NCI-H187 (cell line): ENCODE results near the gene NOP14.

Experiments used
- DNase-seq, 2 experiments: peaks; one replicate each; lab custom pipeline; 2025; lab: John Stamatoyannopoulos, UW

The NOP14 gene

GRCh38 chr4:2914256-2915126 is 48.7 kb downstream of the NOP14 start:
- no peak for DNase-seq

DNA sequence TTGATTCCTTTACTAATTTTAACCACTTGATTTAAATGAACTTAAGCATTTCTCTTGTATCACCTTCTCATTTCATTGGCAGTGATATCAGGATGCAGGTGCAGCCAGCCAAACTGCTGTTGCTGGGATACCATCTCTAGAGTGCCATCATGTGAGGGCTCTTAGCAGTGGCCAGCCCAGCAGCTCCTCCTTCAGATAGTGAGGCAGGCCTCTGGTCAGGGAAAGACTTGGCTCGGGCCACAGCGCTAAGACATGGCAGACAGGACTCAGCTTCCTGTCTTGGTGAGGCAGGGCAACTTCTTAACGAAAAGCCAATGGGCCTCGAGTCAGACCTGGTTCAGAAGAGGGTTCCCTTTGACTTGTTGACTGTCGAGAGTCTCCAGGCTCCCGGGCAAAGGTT is 50.0 kb downstream of the NOP14 start:
- peak in 1 of 2 experiments; percentile 52 for DNase-seq

GRCh38 chr4:2911868-2912267 is 51.3 kb downstream of the NOP14 start:
- no peak for DNase-seq

DNA sequence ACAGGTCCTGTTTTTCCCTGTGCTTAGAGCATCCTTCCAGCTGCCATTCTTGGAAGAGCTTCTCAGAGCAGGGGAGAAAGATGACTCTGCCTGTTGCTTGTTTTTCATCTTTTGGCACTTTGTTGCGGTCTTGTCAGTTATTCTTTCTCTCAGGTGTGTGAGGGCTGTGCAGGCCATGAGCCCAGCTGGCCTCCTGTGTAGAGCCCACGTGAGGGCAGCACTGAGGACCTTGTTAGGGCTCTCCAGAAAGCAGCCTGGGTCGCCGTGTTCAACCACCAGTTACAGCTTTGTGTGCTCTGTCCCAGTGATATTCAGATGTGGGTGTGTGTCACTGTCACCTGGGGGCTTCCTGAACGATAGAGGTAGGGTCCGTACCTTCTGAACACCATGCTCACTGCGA is 52.8 kb downstream of the NOP14 start:
- no peak for DNase-seq

- no peak for DNase-seq
These were observed 53.6 kb downstream of the NOP14 start for GRCh38 chr4:2909583-2909982.

GRCh38 chr4:2908686-2909085 is 54.5 kb downstream of the NOP14 start:
- DNase-seq = no peak

DNA sequence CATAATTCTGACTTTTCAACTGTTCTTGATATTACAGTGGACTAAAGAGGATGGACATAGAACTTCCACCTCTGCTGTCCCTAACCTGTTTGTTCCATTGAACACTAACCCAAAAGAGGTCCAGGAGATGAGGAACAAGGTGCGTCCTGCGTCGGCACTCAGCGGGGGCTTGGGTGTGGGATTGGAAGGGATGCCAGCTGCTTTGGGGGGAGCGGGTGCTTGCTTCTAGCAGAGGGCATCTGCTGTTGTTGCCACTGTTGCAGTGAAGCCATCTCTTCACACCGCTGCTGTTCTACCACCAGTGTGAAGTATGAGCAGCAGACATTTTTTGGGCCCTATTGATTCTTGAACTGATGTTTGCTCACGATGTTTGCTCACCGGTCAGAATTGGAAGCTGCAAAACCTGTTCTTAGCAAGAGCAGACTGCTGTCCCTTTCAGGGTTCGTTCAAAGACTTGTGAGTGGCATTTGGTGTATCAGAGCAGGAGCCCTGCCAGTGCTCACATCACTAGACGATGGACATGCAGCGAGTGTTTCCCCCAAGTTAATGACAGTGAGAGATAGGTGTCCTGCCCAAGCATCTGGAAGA is 55.4 kb downstream of the NOP14 start:
- DNase-seq = no peak

DNA sequence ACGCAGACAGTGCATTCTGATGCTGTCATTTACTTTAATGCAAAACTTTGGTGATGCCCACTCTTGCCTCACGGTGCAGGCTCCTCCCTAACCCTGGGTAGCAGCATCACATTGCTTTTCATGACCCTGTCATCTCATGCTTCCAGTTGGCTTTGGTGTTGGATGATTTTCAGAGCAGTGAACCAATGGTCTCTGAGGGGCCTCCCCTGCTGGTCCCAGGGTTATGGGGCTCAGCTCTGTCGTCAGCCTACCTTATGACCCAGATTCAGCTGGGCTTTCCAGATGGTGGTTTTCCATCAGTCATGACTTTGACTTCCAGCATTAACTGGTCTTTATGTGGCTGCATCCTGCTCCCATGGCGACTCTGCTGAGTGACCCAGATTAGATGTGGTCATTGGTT is 56.0 kb downstream of the NOP14 start:
- DNase-seq = no peak

DNA sequence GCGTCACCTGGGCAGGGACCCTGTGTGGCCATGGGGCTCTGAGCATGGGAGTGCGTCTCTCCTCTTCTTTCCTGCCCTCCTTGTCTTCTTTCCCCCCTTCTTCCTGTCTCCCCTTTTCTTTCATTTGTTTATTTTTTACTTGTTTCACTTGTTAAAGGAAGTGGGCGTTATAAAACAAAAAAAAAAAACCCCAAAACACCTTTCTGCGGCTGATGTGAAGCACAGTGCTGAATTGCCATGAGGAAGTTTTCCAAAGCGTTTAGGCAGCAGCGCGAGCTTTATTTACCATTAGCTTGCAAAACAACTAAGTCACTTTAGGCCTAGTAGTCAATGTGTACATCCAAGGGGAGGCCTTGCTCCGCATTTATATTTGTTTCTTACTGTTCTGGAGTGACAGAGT is 57.0 kb downstream of the NOP14 start:
- DNase-seq = no peak

GRCh38 chr4:2905544-2905943 is 57.7 kb downstream of the NOP14 start:
- no peak for DNase-seq

DNA sequence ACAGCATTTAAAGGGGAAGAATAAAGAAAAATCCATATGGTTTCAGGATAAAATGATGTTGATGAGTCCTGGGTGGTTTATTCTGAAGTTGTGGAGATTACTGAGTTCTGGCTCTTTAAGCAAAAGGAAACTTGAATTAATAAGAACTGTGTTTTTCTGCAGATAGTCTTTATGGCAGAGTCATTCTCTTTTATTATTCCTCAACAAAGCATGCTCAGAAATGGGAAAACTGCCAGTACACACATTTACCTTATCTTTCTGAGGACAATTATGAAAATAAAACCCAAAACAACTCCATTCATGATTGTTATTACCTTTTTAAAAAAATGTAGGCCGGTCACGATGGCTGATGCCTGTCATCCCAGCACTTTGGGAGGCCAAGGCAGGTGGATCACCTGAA is 61.1 kb downstream of the NOP14 start:
- DNase-seq = no peak

DNA sequence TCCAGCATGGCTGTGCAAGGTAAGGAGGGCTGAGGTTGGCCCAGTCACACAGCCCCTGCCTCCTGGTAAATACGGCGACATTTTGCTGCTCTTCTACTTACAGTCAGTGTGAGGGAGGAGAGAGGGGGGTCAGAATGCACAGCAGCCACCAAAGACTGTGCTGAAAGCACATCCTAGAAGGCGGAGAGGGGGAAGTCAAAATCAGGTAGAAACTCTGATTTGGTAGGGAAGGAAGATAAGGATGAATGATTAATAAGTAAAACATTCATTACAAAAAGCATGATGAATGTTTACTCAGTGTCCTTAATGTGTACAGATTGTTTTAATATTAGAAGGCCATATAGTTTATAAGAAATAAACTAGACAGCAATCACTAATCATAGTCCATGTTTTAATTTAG is 62.0 kb downstream of the NOP14 start:
- no peak for DNase-seq

DNA sequence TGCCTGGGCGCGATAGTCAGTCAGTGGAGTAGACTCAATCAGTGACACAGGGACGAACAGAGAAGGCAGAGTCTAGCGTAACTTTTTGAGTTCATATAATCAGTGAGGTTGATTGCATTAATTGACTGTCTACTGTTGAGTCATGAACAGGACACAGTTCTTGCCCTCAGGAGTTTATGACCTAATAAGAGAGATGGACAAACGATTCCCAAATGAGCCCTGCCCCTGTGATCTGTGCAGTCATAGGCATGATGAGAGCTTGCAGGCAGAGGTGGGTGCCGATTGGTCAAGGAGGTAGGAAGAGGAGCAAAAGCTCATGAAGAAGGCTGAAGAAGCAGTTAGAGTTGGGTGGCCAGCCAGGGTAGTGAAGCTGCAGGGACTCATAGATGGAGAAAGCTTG is 62.5 kb downstream of the NOP14 start:
- DNase-seq = no peak

DNA sequence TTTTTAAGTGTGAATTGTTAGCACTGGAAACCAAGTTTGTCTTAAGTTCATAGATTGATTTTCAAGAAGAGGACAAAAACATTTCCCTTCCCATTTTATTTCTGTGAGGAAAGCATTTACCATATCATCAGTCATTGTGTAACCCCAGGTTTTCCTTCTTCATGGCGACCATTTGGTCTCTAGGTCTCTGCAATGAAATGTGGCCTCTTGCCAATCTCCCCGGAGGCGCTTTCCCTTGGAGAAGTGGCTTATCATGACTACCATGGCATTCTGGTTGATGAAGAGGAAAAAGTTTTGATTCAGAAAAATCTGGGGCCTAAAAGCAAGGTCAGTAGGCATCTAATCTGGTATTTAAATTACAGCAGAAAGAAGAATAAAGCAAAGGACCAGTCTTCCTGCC is 65.2 kb downstream of the NOP14 start:
- no peak for DNase-seq

DNA sequence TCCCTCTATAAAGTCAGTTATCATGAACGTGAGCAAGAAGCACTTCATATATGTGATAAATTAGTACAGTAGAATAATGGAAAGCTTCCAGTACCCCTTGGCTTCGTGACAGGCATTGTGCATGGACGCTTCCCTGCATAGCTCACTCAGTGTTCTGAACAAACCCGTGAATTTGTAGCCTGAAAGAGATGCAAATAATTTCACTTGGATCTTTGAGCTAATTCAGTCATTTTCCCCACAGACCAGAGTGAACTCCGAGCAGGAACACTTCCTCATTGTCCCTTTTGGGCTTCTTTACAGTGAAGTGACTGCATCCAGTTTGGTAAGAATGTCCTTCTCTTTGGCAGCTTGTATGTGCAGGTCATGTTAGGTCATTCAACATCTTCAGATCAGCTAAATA is 69.4 kb downstream of the NOP14 start:
- DNase-seq = no peak

DNA sequence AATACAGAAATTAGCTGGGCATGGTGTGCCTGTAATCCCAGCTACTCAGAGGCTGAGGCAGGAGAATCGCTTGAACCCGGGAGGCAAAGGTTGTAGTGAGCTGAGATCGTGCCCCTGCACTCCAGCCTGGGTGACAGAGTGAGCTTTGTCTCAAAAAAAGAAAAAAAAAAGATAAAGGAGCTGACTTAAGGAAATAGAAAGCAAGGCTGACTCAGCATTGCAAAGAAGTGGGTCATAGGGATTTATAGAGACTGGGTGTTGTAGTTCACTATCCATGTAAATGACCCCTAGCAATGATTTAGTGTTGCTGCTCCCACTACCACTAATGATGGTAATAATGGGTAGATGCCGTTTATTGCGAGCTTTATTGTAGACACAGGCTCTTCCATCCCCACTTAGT is 71.9 kb downstream of the NOP14 start:
- no peak for DNase-seq

GRCh38 chr4:2888886-2889285 is 74.3 kb downstream of the NOP14 start:
- no peak for DNase-seq
